Stimulated activated CD8-positive, alpha-beta memory T cell treated with anti-CD3 and anti-CD28 coated beads, Interleukin-4, amount 100 ng/mL, for 48 hours (primary cell): ENCODE data around the gene NIPAL4.
"Not testable (repeated sequence)": the region's sequence is repeated elsewhere in the genome, so short reads cannot be mapped to it uniquely, and the experiment has no call there.

ENCODE experiments used
- DNase-seq: peaks from one replicate; pipeline ENCODE4 v3.0.0-alpha.2; 2020

The NIPAL4 gene

GRCh38 chr5:157463621-157464518 lies 3.9 kb downstream of the NIPAL4 start:
- no peak for DNase-seq

- DNase-seq = peak; percentile 73
Observed at GRCh38 chr5:157464519-157465171, 4.6 kb downstream of the NIPAL4 start.

- no peak for DNase-seq
Observed at GRCh38 chr5:157468293-157468965, 8.4 kb downstream of the NIPAL4 start.

GRCh38 chr5:157469073-157469472 lies 9.1 kb downstream of the NIPAL4 start:
- DNase-seq = no peak

GRCh38 chr5:157469687-157470086 lies 9.7 kb downstream of the NIPAL4 start:
- DNase-seq = no peak

GRCh38 chr5:157470631-157471030 lies 10.6 kb downstream of the NIPAL4 start:
- DNase-seq = no peak

GRCh38 chr5:157471709-157472108 lies 11.7 kb downstream of the NIPAL4 start:
- DNase-seq = peak; percentile 50

- DNase-seq = no peak
Observed at GRCh38 chr5:157473383-157474320, 13.6 kb downstream of the NIPAL4 start.

GRCh38 chr5:157475432-157475831 lies 15.4 kb downstream of the NIPAL4 start:
- DNase-seq = no peak

- no peak for DNase-seq
Observed at GRCh38 chr5:157476702-157477408, 16.8 kb downstream of the NIPAL4 start.

GRCh38 chr5:157477814-157478494 lies 17.9 kb downstream of the NIPAL4 start:
- DNase-seq = no peak

- DNase-seq = no peak
Observed at GRCh38 chr5:157478726-157479125, 18.7 kb downstream of the NIPAL4 start.

- no peak for DNase-seq
Observed at GRCh38 chr5:157479166-157479565, 19.2 kb downstream of the NIPAL4 start.

- no peak for DNase-seq
Observed at GRCh38 chr5:157479612-157480510, 19.8 kb downstream of the NIPAL4 start.

GRCh38 chr5:157481265-157481664 lies 21.3 kb downstream of the NIPAL4 start:
- no peak for DNase-seq

GRCh38 chr5:157481666-157482065 lies 21.7 kb downstream of the NIPAL4 start:
- DNase-seq = no peak

- DNase-seq = not testable (repeated sequence)
Observed at GRCh38 chr5:157482702-157483101, 22.7 kb downstream of the NIPAL4 start.

- no peak for DNase-seq
Observed at GRCh38 chr5:157484768-157485167, 24.8 kb downstream of the NIPAL4 start.

GRCh38 chr5:157485340-157485739 lies 25.3 kb downstream of the NIPAL4 start:
- DNase-seq = no peak

- DNase-seq = no peak
Observed at GRCh38 chr5:157485811-157486210, 25.8 kb downstream of the NIPAL4 start.
